Posterior vena cava (tissue), 2 donors: ENCODE results near the gene ECD. TPM values are rescaled to one million over a fixed set of nuclear protein-coding genes. Genes with fewer than 3 reads are reported as not detected.
"Not testable (repeated sequence)": the region's sequence is repeated elsewhere in the genome, so short reads cannot be mapped to it uniquely, and the experiment has no call there.

Experiments
- DNase-seq: peaks from one replicate; pipeline ENCODE4 v3.0.0-alpha.2; 2020; ENCODE audit warnings: low spot score
- intact Hi-C, 2 donors: fragments of 100-400 bp; cut with DNase I; formaldehyde crosslinking; loops; one replicate each; pipeline versions ENCODE4 v1.14.1 to v1.14.2; 2022 to 2023
- total RNA-seq, 2 donors: library from RNA; stranded (reverse); fragmentation: NEBNext Ultra II Directional; extraction: Animal tissue kit (Norgen Biotek cat#: 25700); gene quantifications; one replicate each; pipeline ENCODE4 v1.2.1, GENCODE V29; 2021
- donor health status: DM: yes; HTN: yes; CAD: no.
- donor health status: DM: yes; HTN: yes; CAD: no.

Gene ECD
- total RNA-seq, 2 donors from 2014 or later: 22.0 to 23.3 TPM

- DNase-seq, intact Hi-C loops: not testable (repeated sequence)
Measured at GRCh38 chr10:73112032-73112431, 55.8 kb downstream of the ECD start.

GRCh38 chr10:73110345-73110849, 57.4 kb downstream of the ECD start, which contains the start of gene NUDT13:
TSS of gene NUDT13 (plus strand) at chr10:73110455. CDS start at chr10:73114366, 3,911 bp downstream.
- DNase-seq: no peak
- intact Hi-C loops: no loop called here

- DNase-seq, intact Hi-C loops: not testable (repeated sequence)
Measured at GRCh38 chr10:73109248-73109652, 58.6 kb downstream of the ECD start.

GRCh38 chr10:73106301-73106700, 61.5 kb downstream of the ECD start:
- intact Hi-C loops: no loop called here
- DNase-seq: no peak

GRCh38 chr10:73099141-73099540, 68.7 kb downstream of the ECD start:
- no peak for DNase-seq

GRCh38 chr10:73097305-73097670, 70.5 kb downstream of the ECD start:
- DNase-seq: no peak
- intact Hi-C loops: loop anchor here in 1 of 2 donors (10.0 kb wide), 1 partner anchor 58 kb away; no protein-coding TSS in a partner anchor

More at GRCh38 chr10:73099141-73099540, 68.7 kb downstream of the ECD start:
- intact Hi-C loops: loop anchor here in 1 of 2 donors (10.0 kb wide), 1 partner anchor 56 kb away; no protein-coding TSS in a partner anchor

- intact Hi-C loops: loop anchor here in 1 of 2 donors (10.0 kb wide), 1 partner anchor 58 kb away; no protein-coding TSS in a partner anchor
- DNase-seq: peak; percentile 100
Measured at GRCh38 chr10:73096449-73097304, 71.1 kb downstream of the ECD start, which contains the start of gene P4HA1. TSS of gene P4HA1 (minus strand) at chr10:73096866. CDS start at chr10:73074883, 21,983 bp downstream.

- DNase-seq: peak; percentile 90
- intact Hi-C loops: loop anchor here in 1 of 2 donors (10.0 kb wide), 1 partner anchor 59 kb away; no protein-coding TSS in a partner anchor
Measured at GRCh38 chr10:73096041-73096448, 71.8 kb downstream of the ECD start.

- peak; percentile 85 for DNase-seq
Measured at GRCh38 chr10:73095481-73096021, 72.3 kb downstream of the ECD start.

GRCh38 chr10:73094986-73095480, 72.8 kb downstream of the ECD start:
- intact Hi-C loops: loop anchor here in 1 of 2 donors (10.0 kb wide), 1 partner anchor 60 kb away; no protein-coding TSS in a partner anchor

More at GRCh38 chr10:73095481-73096021, 72.3 kb downstream of the ECD start:
- intact Hi-C loops: loop anchor here in 1 of 2 donors (10.0 kb wide), 1 partner anchor 59 kb away; no protein-coding TSS in a partner anchor

GRCh38 chr10:73093922-73094850, 73.6 kb downstream of the ECD start:
- intact Hi-C loops: loop anchor here in 1 of 2 donors (10.0 kb wide), 1 partner anchor 61 kb away; no protein-coding TSS in a partner anchor
- DNase-seq: no peak

More at GRCh38 chr10:73094986-73095480, 72.8 kb downstream of the ECD start:
- DNase-seq: no peak

GRCh38 chr10:73092830-73093229, 75.0 kb downstream of the ECD start:
- no peak for DNase-seq
- intact Hi-C loops: loop anchor here in 1 of 2 donors (10.0 kb wide), 1 partner anchor 62 kb away; no protein-coding TSS in a partner anchor

GRCh38 chr10:73088304-73088703, 79.5 kb downstream of the ECD start:
- intact Hi-C loops: no loop called here
- DNase-seq: no peak

GRCh38 chr10:73086816-73087215, 81.0 kb downstream of the ECD start:
- intact Hi-C loops: no loop called here
- no peak for DNase-seq

GRCh38 chr10:73084209-73084608, 83.6 kb downstream of the ECD start:
- intact Hi-C loops: no loop called here

More at GRCh38 chr10:73084209-73084608, 83.6 kb downstream of the ECD start:
- no peak for DNase-seq
